CD4-positive, alpha-beta T cell treated with Interleukin-1 beta for 1 hour (primary cell): ENCODE data around the gene SPARCL1.
"Not testable (repeated sequence)": the region's sequence is repeated elsewhere in the genome, so short reads cannot be mapped to it uniquely, and the experiment has no call there.

Source experiments
- DNase-seq, 2 donors: peaks; one replicate each; pipeline ENCODE4 v3.0.0-alpha.2; 2020 to 2022

SPARCL1 gene

DNA sequence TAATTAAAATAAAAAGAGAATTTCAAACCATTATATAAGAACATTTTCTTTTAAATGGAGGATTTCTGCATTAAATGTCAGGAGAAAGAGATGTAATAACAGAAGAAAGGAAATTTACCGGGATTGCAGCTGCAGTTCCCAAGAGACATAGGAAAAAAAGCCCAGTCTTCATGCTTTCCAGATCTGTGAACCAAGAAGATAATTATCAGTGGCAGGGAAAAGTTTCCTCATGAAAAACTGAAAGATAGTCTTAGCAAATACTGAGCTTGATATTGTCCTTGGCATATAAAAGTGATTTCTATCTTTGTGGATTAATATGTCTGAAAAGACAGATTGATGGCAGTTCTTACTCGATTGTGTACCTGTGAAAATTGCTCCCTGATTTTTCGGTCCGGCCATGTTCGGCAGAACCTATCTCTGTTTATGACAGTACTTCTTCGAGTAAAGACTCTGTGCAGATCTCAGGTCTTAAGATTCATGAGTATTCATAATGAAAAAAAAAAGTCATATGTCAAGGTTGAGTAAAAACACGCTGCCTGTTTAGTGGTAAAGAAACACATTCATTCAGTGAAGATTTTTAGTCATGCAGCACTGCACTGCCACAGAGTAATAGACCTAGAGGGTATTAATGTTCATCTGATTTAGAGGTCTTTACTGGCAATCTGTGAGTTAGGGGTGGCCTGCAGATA, 29.6 kb downstream of the SPARCL1 start:
- DNase-seq: no peak

DNA sequence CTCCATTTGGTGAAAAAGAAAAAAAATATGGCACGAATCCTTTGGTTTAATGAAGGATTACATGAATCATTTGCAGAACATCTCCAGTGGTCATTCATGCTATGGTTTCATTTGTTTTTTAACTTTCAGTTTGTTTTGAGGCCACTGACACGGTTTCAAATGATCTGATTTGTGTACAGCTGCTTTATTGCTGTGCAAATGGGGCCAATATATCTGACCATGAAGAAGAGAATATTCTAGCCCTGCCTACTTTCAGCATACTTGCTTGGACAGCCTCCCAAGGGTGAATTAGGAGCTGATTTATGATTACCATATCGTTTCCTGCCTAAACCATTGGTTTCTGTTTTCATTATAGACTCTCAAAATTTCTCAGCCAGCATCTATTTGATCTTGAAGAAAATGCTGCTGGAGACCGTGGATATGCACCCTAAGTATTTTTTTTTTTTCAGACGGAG, 30.7 kb downstream of the SPARCL1 start:
- DNase-seq: no peak

DNA sequence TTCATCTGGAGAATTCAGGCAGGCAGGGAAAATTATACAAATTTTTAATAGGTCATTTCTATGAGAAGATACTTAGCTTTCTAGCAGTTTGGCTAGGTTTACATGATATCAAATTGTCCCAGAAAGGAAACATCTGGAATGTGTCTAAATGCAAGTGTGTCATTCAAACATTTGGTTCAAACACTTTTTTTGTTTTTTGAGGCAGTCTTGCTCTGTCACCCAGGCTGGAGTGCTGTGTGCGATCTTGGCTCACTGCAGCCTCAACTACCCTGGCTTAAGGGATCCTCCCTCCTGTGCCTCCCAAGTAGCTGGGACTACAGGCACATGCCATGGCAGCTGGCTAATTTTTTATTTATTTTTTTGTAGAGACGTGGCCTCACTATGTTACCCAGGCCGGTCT, 31.6 kb downstream of the SPARCL1 start:
- no peak for DNase-seq

DNA sequence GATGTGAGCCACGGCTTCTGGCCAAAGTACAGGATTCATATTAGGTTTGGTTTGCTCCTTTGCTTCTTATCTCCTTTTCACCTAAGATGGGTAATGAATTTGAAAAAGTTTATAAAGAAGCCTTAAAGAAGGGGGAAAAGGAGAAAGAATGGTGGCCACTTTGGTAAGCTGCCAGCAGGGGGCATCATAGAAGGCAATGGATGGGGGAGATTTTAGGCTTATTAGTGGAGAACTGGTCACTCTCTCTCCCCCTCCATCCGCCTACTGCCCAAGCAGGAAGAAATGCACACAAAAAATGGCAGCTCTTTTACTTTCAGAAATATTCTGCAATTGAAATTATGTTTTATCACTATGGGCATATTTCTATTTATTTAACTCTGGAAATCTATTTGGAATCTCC, 32.0 kb downstream of the SPARCL1 start:
- peak in 1 of 2 donors; percentile 2 for DNase-seq

DNA sequence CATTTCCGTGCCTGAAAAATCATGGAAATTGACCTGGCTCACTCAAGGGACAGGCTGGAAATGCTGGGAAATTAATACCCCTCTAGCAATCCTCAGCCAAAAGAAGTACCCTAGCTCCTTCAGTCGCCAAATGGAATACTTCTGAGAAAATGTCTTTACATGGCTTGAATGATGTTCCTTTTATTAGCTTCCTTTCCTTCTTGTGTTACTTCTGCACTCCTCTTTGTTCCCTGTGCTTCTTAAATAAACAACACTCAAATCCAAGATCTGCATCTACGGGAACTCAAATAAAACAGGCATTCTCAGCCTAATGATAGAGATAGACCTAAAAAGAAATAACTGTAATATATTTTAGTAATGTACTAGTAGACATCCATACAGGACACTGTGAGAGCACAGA, 36.1 kb downstream of the SPARCL1 start:
- no peak for DNase-seq

DNA sequence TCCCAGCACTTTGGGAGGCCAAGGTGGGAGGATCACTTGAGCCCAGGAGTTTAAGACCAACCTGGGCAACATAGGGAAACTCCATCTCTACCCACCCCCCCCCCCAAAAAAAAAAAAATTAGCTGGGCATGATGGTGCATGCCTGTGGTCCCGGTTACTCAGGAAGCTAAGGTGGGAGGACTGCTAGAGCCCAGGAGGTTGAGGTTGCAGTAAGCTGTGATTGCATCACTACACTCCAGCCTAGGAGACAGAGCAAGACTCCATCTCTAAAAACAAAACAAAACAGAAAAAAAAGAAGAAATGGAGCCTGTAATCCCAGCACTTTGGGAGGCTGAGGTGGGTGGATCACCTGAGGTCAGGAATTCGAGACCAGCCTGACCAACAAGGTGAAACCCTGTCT, 37.3 kb downstream of the SPARCL1 start:
- not testable (repeated sequence) for DNase-seq

DNA sequence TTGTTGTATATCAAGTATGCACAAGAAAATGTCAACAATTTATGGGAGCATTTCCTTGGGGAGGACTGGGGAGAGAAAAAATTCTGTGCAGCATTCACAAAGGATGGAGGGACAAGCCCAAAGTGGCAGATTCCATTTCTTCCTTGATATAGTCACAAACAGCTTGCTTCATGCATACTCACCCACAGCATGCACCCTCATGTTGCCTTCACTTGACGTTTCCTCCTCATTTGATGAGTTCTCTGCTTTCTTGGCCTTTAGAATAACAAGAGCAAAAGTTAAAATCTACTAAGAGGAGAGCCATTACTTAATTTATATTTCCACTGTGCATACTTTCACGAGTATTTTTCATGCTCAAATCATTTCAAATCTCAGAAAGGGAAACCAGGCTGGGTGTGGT, 37.7 kb downstream of the SPARCL1 start:
- DNase-seq: no peak

DNA sequence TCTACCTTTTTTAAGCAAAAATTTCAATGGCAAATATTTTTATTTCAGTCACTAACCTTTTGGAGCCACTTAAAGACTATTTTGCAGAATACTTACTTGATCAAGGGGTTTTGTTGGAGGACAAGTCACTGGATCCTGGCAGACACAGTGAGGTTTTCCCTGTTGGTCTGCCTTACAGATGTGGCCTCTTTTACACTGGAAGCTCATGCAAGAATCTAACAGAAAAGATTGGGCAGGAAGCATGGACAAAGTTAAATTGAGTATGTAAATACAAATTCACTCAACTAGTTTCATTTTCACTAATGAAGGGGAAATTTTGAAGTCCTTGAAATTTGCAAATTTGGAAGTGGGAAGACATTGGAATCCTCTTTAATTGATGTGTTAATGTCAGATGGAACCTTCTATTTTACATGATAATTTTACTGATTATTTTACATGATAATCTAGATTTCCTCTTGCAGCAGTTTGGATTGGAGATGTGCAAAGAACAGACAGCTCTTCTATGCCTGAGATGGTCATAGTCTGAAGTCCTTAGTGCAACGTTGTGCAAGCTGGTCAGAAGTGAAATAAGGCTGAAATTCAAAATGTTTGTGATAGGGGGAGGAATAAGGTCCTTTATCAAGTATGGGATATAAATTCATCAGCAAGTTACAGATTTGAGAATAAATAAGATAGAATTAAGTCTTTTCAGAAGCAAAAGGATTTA, 38.4 kb downstream of the SPARCL1 start:
- no peak for DNase-seq

DNA sequence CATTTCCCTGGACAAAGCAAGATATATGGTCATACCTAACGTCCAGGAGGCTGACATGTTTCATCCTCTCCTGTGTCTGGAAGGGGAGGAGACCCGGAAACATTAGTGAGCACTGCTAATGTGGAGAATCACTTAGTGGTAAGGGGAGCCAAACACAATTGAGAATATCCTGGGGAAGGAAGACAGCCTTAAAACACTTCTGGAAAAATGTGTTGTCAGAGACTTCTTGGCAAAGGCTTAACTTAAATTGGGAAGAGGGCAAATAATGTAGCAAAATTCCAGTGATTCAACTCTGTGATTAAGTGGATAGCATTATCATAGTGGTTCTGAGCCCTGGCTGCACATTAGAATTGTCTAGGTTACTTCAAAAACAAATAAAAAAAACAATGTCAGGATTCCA, 39.5 kb downstream of the SPARCL1 start:
- no peak for DNase-seq

DNA sequence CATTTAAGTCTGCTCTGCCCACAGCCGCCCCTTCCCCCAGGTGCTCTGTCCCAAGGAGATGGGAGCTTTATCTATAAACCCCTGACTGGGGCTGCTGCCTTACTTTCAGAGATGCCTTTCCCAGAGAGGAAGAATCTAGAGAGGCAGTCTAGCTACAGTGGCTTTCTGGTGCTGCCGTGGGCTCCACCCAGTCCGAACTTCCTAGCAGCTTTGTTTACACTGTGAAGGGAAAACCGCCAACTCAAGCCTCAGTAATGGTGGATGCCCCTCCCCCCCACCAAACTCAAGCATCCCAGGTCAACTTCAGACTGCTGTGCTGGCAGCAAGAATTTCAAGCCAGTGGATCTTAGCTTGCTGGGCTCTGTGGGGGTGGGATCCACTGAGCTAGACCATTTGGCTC, 40.5 kb downstream of the SPARCL1 start:
- DNase-seq: not testable (repeated sequence)

DNA sequence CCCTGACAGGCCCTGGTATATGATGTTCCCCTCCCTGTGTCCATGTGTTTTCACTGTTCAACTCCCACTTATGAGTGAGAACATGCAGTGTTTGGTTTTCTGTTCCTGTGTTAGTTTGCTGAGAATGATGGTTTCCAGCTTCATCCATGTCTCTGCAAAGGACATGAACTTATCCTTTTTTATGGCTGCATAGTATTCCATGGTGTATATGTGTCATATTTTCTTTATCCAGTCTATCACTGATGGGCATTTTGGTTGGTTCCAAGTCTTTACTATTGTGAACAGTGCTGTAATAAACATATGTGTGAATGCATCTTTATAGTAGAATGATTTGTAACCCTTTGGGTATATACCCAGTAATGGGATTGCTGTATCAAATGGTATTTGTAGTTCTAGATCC, 45.9 kb downstream of the SPARCL1 start:
- not testable (repeated sequence) for DNase-seq

DNA sequence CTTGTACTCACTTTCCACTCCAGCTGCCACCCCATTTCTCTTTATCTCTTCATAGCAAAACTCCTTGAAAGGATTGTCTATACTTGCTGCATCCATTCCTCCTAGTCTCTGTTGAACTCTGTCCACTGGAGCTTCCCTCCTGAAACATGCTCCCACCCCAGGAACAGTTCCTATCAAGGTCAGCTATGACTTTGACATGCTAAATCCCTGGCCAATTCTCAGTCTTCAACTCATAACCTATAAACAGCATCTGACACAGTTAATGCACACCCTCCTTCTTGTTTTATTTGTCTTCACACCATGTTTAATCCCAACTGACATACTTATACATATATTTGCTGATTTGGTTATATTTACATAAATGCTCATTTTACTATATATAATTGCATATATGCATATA, 47.8 kb downstream of the SPARCL1 start:
- DNase-seq: no peak

DNA sequence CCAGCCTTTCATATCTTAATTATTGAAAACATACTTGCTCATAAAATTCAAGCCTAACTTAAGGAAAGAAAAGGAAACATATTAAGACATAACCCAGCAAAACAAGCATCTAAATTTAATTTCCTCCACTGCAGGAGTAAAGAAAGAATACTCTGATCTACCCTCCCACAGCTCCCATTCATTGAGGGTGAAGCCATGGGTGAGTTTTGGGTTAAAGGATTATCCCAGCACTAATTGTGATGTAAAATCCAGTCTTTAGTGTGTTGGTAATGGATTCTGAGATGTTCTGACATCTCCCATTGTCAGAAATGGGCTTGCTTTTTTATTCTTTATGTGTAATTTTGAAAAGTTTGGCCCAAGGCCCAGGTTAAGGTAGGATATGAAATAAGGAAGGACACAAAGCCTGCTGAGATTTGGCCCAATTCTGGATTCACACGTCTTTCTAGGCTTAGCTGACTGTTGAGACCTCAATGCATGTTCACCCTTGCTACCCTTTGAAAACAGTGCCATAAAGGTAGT, 50.4 kb downstream of the SPARCL1 start:
- no peak for DNase-seq

DNA sequence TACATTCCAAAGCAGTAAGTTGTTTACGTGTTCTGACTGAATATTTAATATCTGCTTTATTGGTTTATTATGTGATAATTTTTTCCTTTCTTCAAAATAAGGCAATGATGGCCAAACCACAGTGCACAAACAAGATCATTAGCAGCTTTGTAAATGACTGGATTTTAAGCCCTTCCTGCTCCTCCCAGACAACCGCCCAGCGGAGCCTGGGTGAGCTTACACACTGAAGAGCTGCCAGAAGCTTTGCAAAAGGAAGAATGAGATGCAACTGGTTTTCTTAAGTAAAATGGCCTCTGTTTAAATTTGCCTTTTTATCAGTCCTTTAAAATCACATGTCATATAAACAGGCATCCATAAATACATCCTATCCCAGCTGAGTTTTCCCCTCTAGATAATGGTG, 52.2 kb downstream of the SPARCL1 start:
- no peak for DNase-seq

DNA sequence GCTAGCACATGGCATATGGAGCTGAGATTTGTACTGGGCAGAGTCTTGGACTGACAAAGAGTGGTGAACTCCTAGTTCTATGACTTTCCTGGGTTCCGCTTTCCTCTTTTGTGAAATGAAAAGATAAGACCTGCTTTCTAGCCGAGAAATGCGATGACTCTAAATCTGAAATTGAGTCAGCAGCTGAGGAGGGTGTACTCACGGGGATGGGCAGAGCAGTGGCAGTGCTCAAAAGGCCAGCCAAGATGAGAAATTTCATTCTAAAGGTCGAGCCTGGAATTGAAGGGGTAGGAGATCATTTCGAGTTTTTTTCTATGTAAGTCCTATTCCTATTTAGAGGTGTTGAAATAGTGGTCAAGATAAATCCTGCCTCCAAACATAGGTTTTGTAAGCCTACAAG, 59.8 kb downstream of the SPARCL1 start:
- no peak for DNase-seq

DNA sequence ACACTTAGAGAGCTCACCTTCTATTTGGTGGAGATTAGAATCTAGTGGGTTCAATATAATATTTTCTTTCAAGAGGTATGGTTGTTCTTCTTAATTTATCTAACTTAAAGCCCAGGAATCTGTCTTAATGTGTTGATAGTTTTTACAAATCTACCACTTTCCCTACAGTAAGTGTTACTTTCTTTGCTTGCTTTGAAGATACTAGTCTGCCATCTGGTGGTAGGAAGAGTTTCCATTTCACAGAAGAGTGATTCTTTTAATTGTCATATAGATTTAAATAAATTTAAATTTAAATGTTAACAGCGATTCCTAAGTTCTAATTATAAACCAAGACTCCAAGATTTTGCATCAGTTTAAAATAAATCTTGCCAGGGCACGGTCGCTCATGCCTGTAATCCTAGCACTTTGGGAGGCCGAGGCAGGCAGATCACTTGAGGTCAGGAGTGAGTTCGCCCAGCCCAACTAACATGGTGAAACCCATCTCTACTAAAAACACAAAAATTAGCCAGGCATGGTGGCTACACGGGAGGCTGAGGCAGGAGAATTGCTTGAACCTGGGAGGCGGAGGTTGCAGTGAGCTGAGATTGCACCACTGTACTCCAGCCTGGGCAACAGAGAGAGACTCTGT, 63.3 kb downstream of the SPARCL1 start:
- peak in 1 of 2 donors; percentile 56 for DNase-seq

DNA sequence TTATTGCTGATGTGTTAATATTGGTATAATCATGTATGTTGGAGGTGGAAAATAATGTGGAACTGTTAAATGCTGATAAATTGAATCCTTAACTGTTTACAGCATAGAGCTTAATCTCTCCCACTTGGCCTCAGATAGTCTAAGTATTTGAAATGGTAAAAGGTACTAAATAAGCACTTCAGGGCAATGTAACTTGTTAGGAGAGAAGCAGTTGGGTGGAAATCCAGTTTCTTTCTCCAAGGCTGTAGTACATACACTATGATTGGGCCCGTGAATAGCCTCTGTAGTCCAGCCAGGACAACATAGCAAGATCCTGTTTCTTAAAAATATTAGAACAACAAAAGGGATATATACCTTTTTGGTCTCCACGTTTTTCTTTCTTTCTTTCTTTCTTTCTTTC, 67.1 kb downstream of the SPARCL1 start:
- DNase-seq: no peak

DNA sequence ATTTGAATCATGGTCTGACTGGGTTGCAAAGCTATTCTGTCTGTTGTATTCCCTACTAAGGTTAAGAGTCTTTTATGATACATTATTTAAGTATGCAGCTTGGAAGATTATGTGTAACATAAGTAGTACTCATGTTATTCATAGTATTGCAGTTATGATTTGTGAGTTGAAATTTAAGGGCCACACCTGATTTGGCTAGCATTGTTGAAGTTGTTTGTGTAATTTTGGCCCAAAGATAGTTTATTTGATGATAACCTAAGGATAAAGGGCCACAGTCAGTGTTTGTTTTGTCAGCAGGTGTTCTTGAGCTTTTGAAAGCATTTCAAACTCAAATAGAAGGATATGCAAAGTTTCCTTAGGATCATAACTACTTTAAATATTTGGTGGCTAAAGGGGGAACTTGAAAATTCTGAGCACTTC, 67.9 kb downstream of the SPARCL1 start:
- DNase-seq: no peak

DNA sequence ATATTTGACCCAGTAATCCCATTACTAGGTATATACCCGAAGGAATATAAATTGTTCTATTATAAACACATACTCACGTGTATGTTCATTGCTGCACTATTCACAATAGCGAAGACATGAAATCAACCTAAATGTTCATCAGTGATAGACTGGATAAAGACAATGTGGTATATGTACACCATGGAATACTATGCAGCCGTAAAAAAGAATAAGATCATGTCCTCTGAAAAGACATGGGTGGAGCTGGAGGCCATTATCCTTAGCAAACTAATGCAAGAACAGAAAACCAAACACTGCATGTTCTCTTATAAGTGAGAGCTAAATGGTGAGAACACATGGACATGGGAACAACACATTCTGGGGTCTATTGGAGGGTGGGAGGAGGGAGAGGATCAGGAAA, 70.3 kb downstream of the SPARCL1 start:
- no peak for DNase-seq

DNA sequence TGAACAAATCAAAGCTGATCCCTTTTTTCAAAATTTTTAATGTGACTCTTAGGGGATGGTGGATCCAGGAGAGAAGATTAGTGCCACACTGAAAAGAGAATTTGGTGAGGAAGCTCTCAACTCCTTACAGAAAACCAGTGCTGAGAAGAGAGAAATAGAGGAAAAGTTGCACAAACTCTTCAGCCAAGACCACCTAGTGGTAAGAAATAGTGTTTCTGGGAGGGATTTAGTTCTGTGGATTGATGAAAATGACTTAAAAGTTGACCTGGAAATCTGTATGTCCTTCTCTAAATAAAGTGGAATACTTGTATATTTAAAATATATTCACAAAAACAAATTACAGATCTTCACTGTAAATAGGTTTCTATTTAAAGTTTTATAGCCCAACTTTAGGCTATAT, 77.6 kb downstream of the SPARCL1 start:
- no peak for DNase-seq

DNA sequence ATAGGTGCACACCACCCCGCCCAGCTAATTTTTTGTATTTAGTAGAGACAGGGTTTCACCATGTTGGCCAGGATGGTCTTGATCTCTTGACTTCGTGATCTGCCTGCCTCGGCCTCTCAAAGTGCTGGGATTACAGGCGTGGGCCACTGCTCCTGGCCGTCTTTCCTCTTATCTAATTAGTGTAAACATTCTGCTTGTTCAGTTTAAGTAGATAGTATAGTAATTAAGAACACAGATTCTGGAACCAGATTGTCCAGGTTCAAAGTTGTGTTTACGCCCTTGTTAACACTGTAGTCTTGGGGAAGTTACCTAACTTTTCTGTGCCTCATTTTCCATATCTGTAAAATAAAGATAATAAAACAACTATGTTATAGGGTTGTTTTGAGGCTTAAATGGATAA, 82.8 kb downstream of the SPARCL1 start:
- DNase-seq: not testable (repeated sequence)

DNA sequence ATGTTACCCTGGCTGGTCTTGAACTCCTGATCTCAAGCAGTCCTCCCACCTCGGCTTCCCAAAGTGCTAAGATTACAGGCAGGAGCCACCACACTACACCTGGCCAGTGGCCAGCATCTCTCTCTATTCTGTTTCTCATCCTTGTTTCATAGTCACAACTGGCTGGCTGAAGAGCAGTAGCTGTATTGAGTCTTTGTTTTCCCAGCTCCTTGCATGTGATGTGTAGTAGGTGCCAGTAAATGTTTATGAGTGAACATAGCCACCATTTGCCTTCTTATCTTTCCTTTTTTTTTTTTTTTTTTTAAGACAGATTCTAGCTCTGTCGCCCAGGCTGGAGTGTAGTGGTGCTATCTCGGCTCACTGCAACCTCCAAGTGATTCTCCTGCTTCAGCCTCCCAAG, 83.2 kb downstream of the SPARCL1 start:
- no peak for DNase-seq

DNA sequence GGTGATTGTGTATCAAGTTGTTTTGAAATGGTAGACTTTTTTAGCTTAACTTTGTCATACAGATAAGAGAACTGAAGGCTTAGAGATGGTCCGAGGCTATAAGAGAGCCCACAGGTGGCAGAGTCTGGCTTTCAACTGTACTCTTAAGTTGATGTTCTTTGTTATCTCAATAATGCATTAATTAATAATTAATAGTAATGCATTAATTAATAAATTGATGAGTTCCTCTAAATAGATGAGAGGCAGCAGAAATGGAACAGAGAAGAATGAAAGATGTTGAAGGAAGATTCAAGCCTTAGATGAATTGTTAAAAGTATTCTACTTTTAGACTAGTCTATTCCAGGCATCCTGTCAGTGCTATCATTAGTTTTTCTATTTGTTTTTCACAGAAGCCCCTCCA, 84.4 kb downstream of the SPARCL1 start:
- no peak for DNase-seq

DNA sequence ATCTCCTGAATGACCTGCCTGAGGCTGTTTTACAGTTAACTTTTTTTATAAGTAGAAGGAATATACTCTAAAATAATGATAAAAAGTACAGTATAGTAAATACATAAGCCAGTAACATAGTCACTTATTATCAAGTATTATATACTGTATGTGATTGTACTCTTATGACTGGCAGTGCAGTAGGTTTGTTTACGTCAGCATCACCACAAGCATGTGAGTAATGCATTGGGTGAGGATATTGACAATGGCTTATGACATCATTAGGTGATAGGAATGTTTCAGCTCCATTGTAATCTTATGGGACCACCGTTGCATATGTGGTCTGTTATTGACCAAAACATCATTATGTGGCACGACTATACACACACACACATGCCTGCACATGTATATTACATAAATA, 86.3 kb downstream of the SPARCL1 start:
- no peak for DNase-seq
